Stomach (tissue), 4 donors: ENCODE data around the gene NTM.

ENCODE experiments used
- POLR2A ChIP-seq, 4 donors: fragments of 450-650 bp; IDR thresholded peaks; one replicate each; pipeline ENCODE4 v1.6.1; 2016; ENCODE audit warnings: antibody characterized with exemption in 4 of 4, control low read depth in 2 of 4, mild to moderate bottlenecking in 1 of 4, moderate library complexity in 1 of 4
- POLR2AphosphoS5 ChIP-seq, 3 donors: sonication (generic); formaldehyde crosslinking; IDR thresholded peaks; one replicate each; pipeline ENCODE4 v1.6.1; 2016; ENCODE audit warnings: antibody characterized with exemption in 3 of 3

DNA sequence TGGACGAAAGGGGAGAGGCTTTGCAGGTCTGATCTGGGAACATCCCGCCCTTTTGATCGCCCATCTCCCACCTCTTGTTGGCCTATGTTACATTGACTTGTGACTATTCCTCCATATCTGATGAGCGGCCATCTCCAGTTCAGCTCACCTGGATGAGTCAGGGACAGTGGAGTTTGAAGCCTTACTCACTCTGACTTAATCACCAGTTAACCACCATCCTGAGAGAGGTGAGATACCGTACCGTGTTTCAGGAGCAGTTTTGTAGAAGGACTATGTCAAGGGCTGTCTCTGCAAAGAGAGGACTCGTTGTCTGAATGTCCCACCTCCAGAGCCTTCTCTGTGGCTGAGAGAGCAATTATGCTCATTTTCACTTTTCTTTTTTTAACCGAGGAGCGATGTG is 771.7 kb downstream of the NTM start:
- no peak for TF ChIP-seq POLR2A (IDR thresholded peaks at IDR 0.05)
- no peak for TF ChIP-seq POLR2AphosphoS5 (IDR thresholded peaks at IDR 0.05)
